Measurements from ENCODE around the gene CXorf49. TPM values are rescaled to one million over a fixed set of nuclear protein-coding genes. Genes with fewer than 3 reads are reported as not detected.
"Not testable (repeated sequence)": the region's sequence is repeated elsewhere in the genome, so short reads cannot be mapped to it uniquely, and the experiment has no call there.

The CXorf49 gene
- not detected in 2 replicates for total RNA-seq (2014; rRNA removed; shearing (Covaris generic))

- H3K27me3 ChIP-seq; H3K27ac ChIP-seq; DNase-seq; H3K4me1 ChIP-seq; H3K4me3 ChIP-seq; H3K9me3 ChIP-seq (replicated peaks); H3K36me3 ChIP-seq: not testable (repeated sequence)
Observed at GRCh38 chrX:71718185-71718584, at the start of gene CXorf49. Gene CXorf49, minus strand, starts transcription at chrX:71718285. Its CDS starts 134 bp downstream, at chrX:71718151.

GRCh38 chrX:71767134-71767533 is 49.0 kb upstream of the CXorf49 start:
- not testable (repeated sequence) for H3K36me3 ChIP-seq; H3K27me3 ChIP-seq; H3K4me1 ChIP-seq; H3K27ac ChIP-seq; H3K9me3 ChIP-seq (replicated peaks); H3K4me3 ChIP-seq; DNase-seq

GRCh38 chrX:71765613-71766012 is 47.5 kb upstream of the CXorf49 start:
- not testable (repeated sequence) for H3K9me3 ChIP-seq (replicated peaks); H3K36me3 ChIP-seq; H3K27me3 ChIP-seq; H3K4me3 ChIP-seq; DNase-seq; H3K4me1 ChIP-seq; H3K27ac ChIP-seq

- not testable (repeated sequence) for DNase-seq; H3K27ac ChIP-seq; H3K36me3 ChIP-seq; H3K9me3 ChIP-seq (replicated peaks); H3K4me3 ChIP-seq; H3K27me3 ChIP-seq; H3K4me1 ChIP-seq
Observed at GRCh38 chrX:71764832-71765231, 46.7 kb upstream of the CXorf49 start.

GRCh38 chrX:71763049-71763448 is 45.0 kb upstream of the CXorf49 start, which contains the start of gene CXorf49B:
Gene CXorf49B, plus strand, starts transcription at chrX:71763349. Its CDS starts 75 bp downstream, at chrX:71763424.
- not testable (repeated sequence) for H3K27me3 ChIP-seq; H3K9me3 ChIP-seq (replicated peaks); H3K4me1 ChIP-seq; H3K4me3 ChIP-seq; DNase-seq; H3K36me3 ChIP-seq; H3K27ac ChIP-seq

- not testable (repeated sequence) for DNase-seq; H3K4me3 ChIP-seq; H3K9me3 ChIP-seq (replicated peaks); H3K27me3 ChIP-seq; H3K4me1 ChIP-seq; H3K36me3 ChIP-seq; H3K27ac ChIP-seq
Observed at GRCh38 chrX:71760688-71761281, 42.7 kb upstream of the CXorf49 start.

GRCh38 chrX:71720289-71720886 is 2.3 kb upstream of the CXorf49 start:
- not testable (repeated sequence) for DNase-seq; H3K4me1 ChIP-seq; H3K4me3 ChIP-seq; H3K36me3 ChIP-seq; H3K27ac ChIP-seq; H3K27me3 ChIP-seq; H3K9me3 ChIP-seq (replicated peaks)

GRCh38 chrX:71719195-71719594 is 1.1 kb upstream of the CXorf49 start:
- not testable (repeated sequence) for H3K4me1 ChIP-seq; H3K27ac ChIP-seq; H3K36me3 ChIP-seq; H3K9me3 ChIP-seq (replicated peaks); H3K27me3 ChIP-seq; H3K4me3 ChIP-seq; DNase-seq

- not testable (repeated sequence) for H3K36me3 ChIP-seq; H3K27me3 ChIP-seq; H3K4me3 ChIP-seq; H3K27ac ChIP-seq; H3K4me1 ChIP-seq; H3K9me3 ChIP-seq (replicated peaks); DNase-seq
Observed at GRCh38 chrX:71716323-71716722, 1.8 kb downstream of the CXorf49 start.

GRCh38 chrX:71715551-71715950 is 2.5 kb downstream of the CXorf49 start:
- DNase-seq; H3K4me1 ChIP-seq; H3K27me3 ChIP-seq; H3K36me3 ChIP-seq; H3K27ac ChIP-seq; H3K9me3 ChIP-seq (replicated peaks); H3K4me3 ChIP-seq: not testable (repeated sequence)

GRCh38 chrX:71714064-71714463 is 4.0 kb downstream of the CXorf49 start:
- not testable (repeated sequence) for H3K36me3 ChIP-seq, H3K4me3 ChIP-seq

GRCh38 chrX:71702853-71703252 is 15.2 kb downstream of the CXorf49 start:
- not testable (repeated sequence) for DNase-seq; H3K27ac ChIP-seq; H3K27me3 ChIP-seq; H3K9me3 ChIP-seq (replicated peaks); H3K36me3 ChIP-seq; H3K4me1 ChIP-seq; H3K4me3 ChIP-seq

More at GRCh38 chrX:71714064-71714463, 4.0 kb downstream of the CXorf49 start:
- not testable (repeated sequence) for H3K9me3 ChIP-seq (replicated peaks); H3K27ac ChIP-seq; H3K27me3 ChIP-seq; H3K4me1 ChIP-seq; DNase-seq

- not testable (repeated sequence) for H3K9me3 ChIP-seq (replicated peaks); DNase-seq; H3K27me3 ChIP-seq; H3K27ac ChIP-seq; H3K36me3 ChIP-seq; H3K4me3 ChIP-seq; H3K4me1 ChIP-seq
Observed at GRCh38 chrX:71699023-71699344, 19.1 kb downstream of the CXorf49 start.

GRCh38 chrX:71698299-71699022 is 19.6 kb downstream of the CXorf49 start:
- H3K27ac ChIP-seq; DNase-seq; H3K4me1 ChIP-seq; H3K9me3 ChIP-seq (replicated peaks); H3K4me3 ChIP-seq; H3K27me3 ChIP-seq; H3K36me3 ChIP-seq: not testable (repeated sequence)

GRCh38 chrX:71697466-71698298 is 20.4 kb downstream of the CXorf49 start:
- H3K4me3 ChIP-seq; H3K4me1 ChIP-seq; H3K36me3 ChIP-seq; H3K27me3 ChIP-seq; H3K27ac ChIP-seq; H3K9me3 ChIP-seq (replicated peaks); DNase-seq: not testable (repeated sequence)

Measured in SJCRH30 (cell line).